Thyroid gland (tissue), 4 donors: ENCODE measurements around the gene PIWIL1. TPM values are rescaled to one million over a fixed set of nuclear protein-coding genes. Genes with fewer than 3 reads are reported as not detected.

Experiments
- DNase-seq, 2 donors: peaks; one replicate each; pipeline ENCODE4 v3.0.0-alpha.2; 2019
- H3K27ac ChIP-seq, 3 donors: fragments of 200-600 bp; sonication (generic); 1 replicate in 2 of 3; 2 replicates in 1 of 3; pipeline ENCODE4 v1.5.1; 2016 to 2019; ENCODE audit warnings: mild to moderate bottlenecking in 1 of 3, moderate library complexity in 1 of 3
- H3K27me3 ChIP-seq: fragments of 200-600 bp; sonication (generic); one replicate; pipeline ENCODE4 v1.5.1; 2019
- H3K36me3 ChIP-seq, 2 donors: fragments of 200-600 bp; sonication (generic); one replicate each; pipeline ENCODE4 v1.5.1; 2016 to 2019
- H3K4me1 ChIP-seq, 2 donors: fragments of 200-600 bp; sonication (generic); one replicate each; pipeline ENCODE4 v1.5.1; 2017 to 2019
- H3K4me3 ChIP-seq, 3 donors: fragments of 200-600 bp; sonication (generic); replicated peaks in 1 of 3; 1 replicate in 2 of 3; 2 replicates in 1 of 3; pipeline ENCODE4 v1.5.1; 2016; ENCODE audit warnings: mild to moderate bottlenecking in 1 of 3
- H3K9me3 ChIP-seq: fragments of 200-600 bp; sonication (generic); one replicate; pipeline ENCODE4 v1.5.1; 2017
- CTCF ChIP-seq, 6 experiments: fragments of 200-600 bp in 3 of 6; fragments of 450-650 bp in 3 of 6; sonication (generic) in 3 of 6; IDR thresholded peaks; one replicate each; pipeline ENCODE4 v1.5.1; 2016 to 2019; ENCODE audit warnings: antibody characterized with exemption in 6 of 6, mild to moderate bottlenecking in 2 of 6, inconsistent platforms in 1 of 6, moderate library complexity in 1 of 6
- POLR2A ChIP-seq, 2 donors: fragments of 450-650 bp; IDR thresholded peaks; one replicate each; pipeline ENCODE4 v1.6.1; 2017; ENCODE audit warnings: antibody characterized with exemption in 2 of 2, mild to moderate bottlenecking in 2 of 2, moderate library complexity in 1 of 2
- WGBS, 2 donors: methylation state at CpG; one replicate each; pipeline ENCODE4 v1.1.5; 2017; 5-methylcytosine and 5-hydroxymethylcytosine counted together
- intact Hi-C: fragments of 100-400 bp; cut with DNase I; formaldehyde crosslinking; loops from one replicate; pipeline ENCODE4 v1.15.1; 2023
- total RNA-seq, 4 donors: library from RNA; depleted of rRNA; stranded (reverse); fragments of >200 nt; gene quantifications; one replicate each; pipeline ENCODE4 v1.2.3, GENCODE V29; 2016

Gene PIWIL1
- total RNA-seq, 4 donors from 2014 or later: 0.22 to 1.5 (median 0.67) TPM; not detected in 1

GRCh38 chr12:130375296-130376287 is 37.9 kb downstream of the PIWIL1 start:
- Histone ChIP-seq H3K27me3 (no peaks in the 10 kb centered on the region), H3K36me3 (no peaks in the 10 kb centered on the region), H3K4me1 (peaks cover 5 to 30% of the 10 kb centered on the region in 2 donors), H3K27ac (no peak overlapping the region), H3K9me3 (no peaks in the 10 kb centered on the region), H3K4me3 (no peak overlapping the region)
- intact Hi-C loops: no loop called here
- 77 to 78% methylated on average over 13 of the region's 13 CpGs for WGBS, 2 donors
- DNase-seq: peak; percentile 25 to 61
- TF ChIP-seq CTCF (IDR thresholded peaks at IDR 0.05): no peak
- no peak for TF ChIP-seq POLR2A (IDR thresholded peaks at IDR 0.05)

DNA sequence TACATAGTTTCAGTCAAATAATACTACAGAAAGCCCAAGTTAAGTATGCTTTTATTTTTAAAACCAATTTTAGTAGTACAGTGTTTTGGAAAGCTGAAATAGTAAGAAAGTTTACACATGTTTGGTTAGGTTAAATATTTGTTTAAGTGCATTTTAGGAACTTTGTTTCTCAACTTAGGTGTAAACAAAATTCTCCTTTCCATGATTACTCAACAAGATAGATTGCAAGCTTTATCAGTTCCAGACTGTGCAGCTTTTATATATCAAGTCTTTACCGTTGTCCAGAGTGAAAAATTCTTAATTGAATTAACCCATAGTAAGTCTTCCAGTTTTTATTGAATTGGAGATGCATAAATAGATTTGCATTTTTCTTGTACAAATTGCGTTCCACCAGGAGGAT is 45.1 kb downstream of the PIWIL1 start:
- Histone ChIP-seq H3K4me1 (peaks cover 0 to 8% of the 10 kb centered on the region in 2 donors), H3K27me3 (no peaks in the 10 kb centered on the region), H3K27ac (no peak overlapping the region), H3K36me3 (no peaks in the 10 kb centered on the region), H3K4me3 (no peak overlapping the region), H3K9me3 (no peaks in the 10 kb centered on the region)
- TF ChIP-seq POLR2A (IDR thresholded peaks at IDR 0.05): no peak
- no peak for TF ChIP-seq CTCF (IDR thresholded peaks at IDR 0.05)
- intact Hi-C loops: no loop called here
- WGBS, 2 donors: 85 to 94% methylated on average over 2 of the region's 2 CpGs
- DNase-seq: no peak

DNA sequence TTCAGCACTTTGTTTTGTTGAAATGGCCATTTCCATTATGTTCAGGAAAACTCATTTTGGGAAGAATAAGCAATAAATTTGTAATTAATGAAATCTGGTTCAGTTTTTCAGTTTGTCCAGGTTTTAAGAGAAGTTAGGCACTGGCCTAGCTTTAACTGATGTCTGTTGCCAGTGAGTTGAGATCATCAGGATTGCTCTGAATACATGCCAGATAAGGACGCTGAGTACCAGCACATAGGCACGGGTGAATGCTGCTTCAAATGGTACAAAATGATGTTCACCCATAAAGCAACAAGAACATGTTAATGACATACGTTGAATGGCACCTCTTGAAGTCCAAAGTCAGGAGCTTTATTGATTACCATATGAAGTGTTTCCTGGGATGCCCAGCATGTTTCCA is 46.5 kb downstream of the PIWIL1 start:
- 51 to 74% methylated on average over 3 of the region's 3 CpGs for WGBS, 2 donors
- intact Hi-C loops: no loop called here
- H3K36me3 ChIP-seq: no peaks in the 10 kb centered on the region
- H3K4me1 ChIP-seq: no peaks in the 10 kb centered on the region
- H3K9me3 ChIP-seq: no peaks in the 10 kb centered on the region
- no peak overlapping the region for H3K4me3 ChIP-seq
- TF ChIP-seq POLR2A (IDR thresholded peaks at IDR 0.05): no peak
- no peak for TF ChIP-seq CTCF (IDR thresholded peaks at IDR 0.05)
- H3K27me3 ChIP-seq: no peaks in the 10 kb centered on the region
- no peak overlapping the region for H3K27ac ChIP-seq
- no peak for DNase-seq

DNA sequence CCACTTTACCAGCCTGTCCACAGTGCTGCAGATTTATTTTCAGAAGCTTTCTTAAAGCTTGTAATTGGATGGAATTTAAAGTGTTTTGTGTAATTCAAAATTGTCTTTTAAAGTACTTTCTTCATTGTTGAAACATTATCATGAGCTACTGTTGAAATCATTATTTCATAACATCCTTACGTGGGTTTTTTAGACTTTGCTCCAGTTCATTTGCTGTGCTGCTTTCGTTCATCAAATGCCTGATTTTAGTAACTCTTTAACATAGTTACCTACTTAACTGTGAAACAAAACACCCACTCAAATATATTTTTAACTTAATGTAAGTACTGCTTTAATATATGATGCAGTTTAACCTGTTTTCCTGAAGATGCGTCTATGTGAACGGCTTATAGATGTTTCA is 47.5 kb downstream of the PIWIL1 start:
- Histone ChIP-seq H3K27me3 (no peaks in the 10 kb centered on the region), H3K27ac (no peak overlapping the region), H3K4me1 (no peaks in the 10 kb centered on the region), H3K36me3 (no peaks in the 10 kb centered on the region), H3K9me3 (no peaks in the 10 kb centered on the region), H3K4me3 (no peak overlapping the region)
- no peak for DNase-seq
- 91 to 93% methylated on average over 4 of the region's 4 CpGs for WGBS, 2 donors
- intact Hi-C loops: no loop called here
- no peak for TF ChIP-seq POLR2A (IDR thresholded peaks at IDR 0.05)
- TF ChIP-seq CTCF (IDR thresholded peaks at IDR 0.05): no peak

DNA sequence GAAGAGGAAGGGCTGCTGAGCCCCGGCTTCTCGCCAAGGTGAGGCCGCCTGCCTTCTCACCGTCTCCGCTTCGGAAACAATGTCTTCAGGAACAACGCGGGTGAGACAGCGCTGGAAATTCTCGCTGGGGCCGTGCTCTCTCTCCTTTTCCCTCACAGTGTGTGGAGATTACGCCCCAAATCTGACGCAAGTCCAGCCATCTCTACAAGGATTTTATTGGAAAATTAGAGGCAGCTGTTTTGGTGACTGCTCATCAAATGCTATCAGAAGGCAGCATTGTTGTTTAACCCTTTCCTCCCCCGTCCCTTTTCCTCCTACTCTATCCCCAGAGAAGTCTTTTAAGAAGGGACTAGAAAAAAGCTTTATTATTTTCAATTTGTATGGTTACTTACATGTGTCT is 53.5 kb downstream of the PIWIL1 start:
- TF ChIP-seq POLR2A (IDR thresholded peaks at IDR 0.05) (no peak), CTCF (IDR thresholded peaks at IDR 0.05) (no peak)
- Histone ChIP-seq H3K9me3 (no peaks in the 10 kb centered on the region), H3K27me3 (no peaks in the 10 kb centered on the region), H3K27ac (no peak overlapping the region), H3K36me3 (no peaks in the 10 kb centered on the region), H3K4me1 (no peaks in the 10 kb centered on the region), H3K4me3 (no peak overlapping the region)
- DNase-seq: no peak
- intact Hi-C loops: no loop called here
- WGBS, 2 donors: 71 to 81% methylated on average over 14 of the region's 14 CpGs
